ENCODE results near the gene KRT17. TPM values are rescaled to one million over a fixed set of nuclear protein-coding genes. Genes with fewer than 3 reads are reported as not detected.
"Not testable (repeated sequence)": the region's sequence is repeated elsewhere in the genome, so short reads cannot be mapped to it uniquely, and the experiment has no call there.

KRT17 gene
- polyA plus RNA-seq, 4 donors: 1.2 to 4.0 (median 1.9) TPM

DNA sequence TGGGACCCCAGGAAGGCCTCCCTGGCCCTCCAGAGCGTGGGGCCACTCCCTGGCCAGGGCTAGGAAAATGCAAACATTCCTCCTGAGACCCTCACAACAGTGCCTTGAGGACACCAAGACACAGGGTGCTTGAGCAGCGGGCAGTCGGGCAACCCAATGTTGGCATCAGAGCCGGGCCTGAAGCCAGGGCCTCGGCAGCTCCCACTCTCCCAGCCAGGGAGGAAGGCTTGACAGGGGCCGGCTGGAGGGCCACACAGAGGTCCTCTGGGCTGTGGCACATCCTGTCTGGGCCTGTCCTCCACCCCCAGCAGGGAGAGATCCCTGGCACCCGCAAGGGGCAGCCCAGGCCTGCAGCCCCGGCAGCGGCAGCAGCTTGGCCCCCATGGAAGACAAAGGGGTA is 12.3 kb upstream of the KRT17 start:
- no peak for DNase-seq (ENCODE audit: low read depth in 4 of 4, low spot score in 3 of 4)

- DNase-seq (ENCODE audit: low read depth in 4 of 4, low spot score in 3 of 4): no peak
Observed at GRCh38 chr17:41635121-41636097, 11.0 kb upstream of the KRT17 start.

- DNase-seq (ENCODE audit: low read depth in 4 of 4, low spot score in 3 of 4): no peak
Observed at GRCh38 chr17:41634639-41635038, 10.3 kb upstream of the KRT17 start.

DNA sequence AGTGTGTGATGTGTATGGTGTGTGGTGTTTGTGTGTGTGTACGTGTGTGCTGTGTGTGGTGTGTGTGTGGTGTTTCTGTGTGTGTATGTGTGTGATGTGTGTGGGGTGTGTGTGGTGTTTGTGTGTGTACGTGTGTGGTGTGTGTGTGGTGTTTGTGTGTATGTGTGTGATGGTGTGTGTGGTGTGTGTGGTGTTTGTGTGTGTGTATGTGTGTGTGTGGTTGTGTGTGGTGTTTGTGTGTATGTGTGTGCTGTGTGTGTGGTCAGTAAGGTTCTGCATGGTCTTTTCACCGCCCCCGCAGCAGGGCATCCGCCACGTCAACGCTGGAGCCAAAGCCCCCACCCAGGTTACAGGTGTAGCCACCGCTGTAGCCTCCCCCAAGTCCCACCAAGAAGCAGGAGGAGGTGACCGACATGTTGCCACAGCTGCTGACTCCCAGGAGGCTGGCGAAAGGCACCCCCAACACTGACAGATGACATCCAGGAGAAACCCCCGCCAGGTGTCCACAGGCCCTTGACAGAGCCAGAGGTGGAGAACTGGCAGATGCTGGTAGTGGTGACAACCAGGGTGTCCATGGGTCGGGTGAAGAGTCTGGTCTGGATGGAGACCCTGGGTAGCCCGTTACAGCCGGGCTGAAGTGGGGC is 9.3 kb upstream of the KRT17 start:
- no peak for DNase-seq (ENCODE audit: low read depth in 4 of 4, low spot score in 3 of 4)

DNA sequence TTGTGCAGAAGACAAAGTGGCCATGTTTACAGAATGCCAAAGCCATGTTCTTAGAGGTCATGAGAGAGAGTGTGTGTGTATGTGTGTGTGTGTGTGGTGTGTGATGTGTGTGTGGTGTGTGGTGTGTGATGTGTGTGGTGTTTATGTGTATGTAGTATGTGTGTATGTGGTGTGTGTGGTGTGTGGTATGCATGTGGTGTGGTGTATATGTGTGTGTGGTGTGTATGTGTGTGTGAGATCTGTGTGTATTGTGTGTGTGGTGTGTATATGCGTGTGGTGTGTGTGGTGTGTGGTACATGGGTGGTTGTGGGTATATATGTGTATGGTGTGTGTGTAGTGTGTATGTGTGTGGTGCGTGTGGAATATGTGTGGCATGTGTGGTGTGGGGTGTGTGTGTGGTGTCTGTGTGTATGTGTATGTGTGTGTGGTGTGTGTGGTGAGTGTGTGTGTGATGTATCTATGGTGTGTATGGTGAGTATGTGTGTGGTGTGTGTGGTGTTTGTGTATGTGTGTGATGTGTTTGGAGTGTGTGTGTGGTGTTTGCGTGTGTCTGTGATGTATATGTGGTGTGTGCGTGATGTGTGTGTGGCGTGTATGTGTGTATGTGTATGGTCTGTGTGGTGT is 8.2 kb upstream of the KRT17 start:
- DNase-seq (ENCODE audit: low read depth in 4 of 4, low spot score in 3 of 4): no peak

GRCh38 chr17:41631898-41632285 is 7.5 kb upstream of the KRT17 start:
- DNase-seq (ENCODE audit: low read depth in 4 of 4, low spot score in 3 of 4): no peak

DNA sequence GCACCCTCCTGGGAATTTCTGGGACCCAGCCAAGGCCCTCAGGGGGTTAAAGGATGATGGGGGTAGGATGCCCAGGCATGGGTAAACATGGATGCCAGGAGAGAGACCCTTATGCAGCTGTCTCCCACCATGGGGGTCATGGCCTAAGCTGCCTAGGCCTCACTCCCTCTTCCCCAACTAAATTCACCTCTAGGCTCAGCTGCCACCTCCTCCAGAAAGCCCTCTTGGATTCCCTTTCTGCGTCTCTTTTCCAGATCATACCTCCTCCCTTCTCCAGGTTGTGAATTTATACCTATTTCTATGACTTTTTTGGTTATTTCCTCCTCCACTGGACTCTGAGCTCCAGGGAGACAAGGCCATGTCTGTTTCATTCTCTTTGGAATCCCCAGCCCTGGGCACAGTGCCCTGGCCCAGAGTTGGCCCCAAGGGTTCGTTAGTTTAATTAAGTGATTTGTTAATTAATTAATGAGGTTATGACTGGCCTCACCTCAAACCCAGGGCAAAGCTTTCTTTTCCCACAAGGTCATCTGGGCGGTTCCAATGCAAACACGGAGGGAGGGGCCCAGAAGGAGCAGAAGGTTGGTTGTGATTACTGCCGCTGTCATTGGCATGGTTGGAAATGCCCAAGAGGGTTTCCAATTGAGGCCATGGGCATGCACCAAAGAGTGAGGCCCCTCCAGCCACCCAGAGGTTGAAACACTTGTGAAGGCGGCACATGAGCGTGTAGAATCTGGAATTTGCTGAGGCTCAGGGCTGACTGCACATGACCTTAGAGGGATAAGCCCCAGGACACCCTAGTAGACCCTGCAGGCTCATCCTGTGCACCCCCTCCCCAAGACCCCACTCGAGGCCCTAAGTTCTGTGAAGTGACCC is 6.9 kb upstream of the KRT17 start:
- no peak for DNase-seq (ENCODE audit: low read depth in 4 of 4, low spot score in 3 of 4)

GRCh38 chr17:41629826-41630670 is 5.7 kb upstream of the KRT17 start:
- no peak for DNase-seq (ENCODE audit: low read depth in 4 of 4, low spot score in 3 of 4)

- DNase-seq (ENCODE audit: low read depth in 4 of 4, low spot score in 3 of 4): no peak
Observed at GRCh38 chr17:41629316-41629715, 4.9 kb upstream of the KRT17 start.

GRCh38 chr17:41628621-41629255 is 4.4 kb upstream of the KRT17 start:
- not testable (repeated sequence) for DNase-seq (ENCODE audit: low read depth in 4 of 4, low spot score in 3 of 4)

GRCh38 chr17:41628073-41628370 is 3.6 kb upstream of the KRT17 start:
- DNase-seq (ENCODE audit: low read depth in 4 of 4, low spot score in 3 of 4): not testable (repeated sequence)

- no peak for DNase-seq (ENCODE audit: low read depth in 4 of 4, low spot score in 3 of 4)
Observed at GRCh38 chr17:41627316-41628072, 3.1 kb upstream of the KRT17 start.

DNA sequence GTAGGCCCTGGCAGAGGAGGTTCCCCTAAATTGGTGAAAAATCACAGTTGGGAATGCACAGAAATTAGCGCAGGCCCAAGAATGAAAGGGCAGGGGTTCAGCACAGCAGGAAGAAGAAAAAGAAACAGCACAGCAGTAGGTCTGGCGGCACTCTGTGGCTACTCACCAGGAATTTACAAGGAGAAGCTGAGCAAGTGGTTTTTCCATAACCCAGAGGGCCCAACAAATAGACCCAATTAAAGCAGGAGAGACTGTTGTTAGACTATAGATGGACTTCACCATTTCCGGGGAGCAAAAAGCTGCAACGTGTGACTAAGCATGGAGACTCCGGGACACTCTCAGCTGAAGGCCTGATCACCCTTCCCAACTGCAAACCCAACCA is 2.5 kb upstream of the KRT17 start:
- not testable (repeated sequence) for DNase-seq (ENCODE audit: low read depth in 4 of 4, low spot score in 3 of 4)

GRCh38 chr17:41626028-41626913 is 1.9 kb upstream of the KRT17 start:
- DNase-seq (ENCODE audit: low read depth in 4 of 4, low spot score in 3 of 4): not testable (repeated sequence)

- no peak for DNase-seq (ENCODE audit: low read depth in 4 of 4, low spot score in 3 of 4)
Observed at GRCh38 chr17:41625602-41626001, 1.2 kb upstream of the KRT17 start.

- not testable (repeated sequence) for DNase-seq (ENCODE audit: low read depth in 4 of 4, low spot score in 3 of 4)
Observed at GRCh38 chr17:41623184-41623861, 1.1 kb downstream of the KRT17 start.
